Psoas muscle (tissue), 8 donors: ENCODE measurements around the gene VTN. TPM values are rescaled to one million over a fixed set of nuclear protein-coding genes. Genes with fewer than 3 reads are reported as not detected.

Source experiments
- ATAC-seq, 4 donors: fragments of 200-7000 bp; cut with Tn5 transposase; one replicate each; pipeline ENCODE4 v1.9.1; 2020; ENCODE audit warnings: moderate library complexity in 3 of 4, mild to moderate bottlenecking in 2 of 4
- DNase-seq, 2 donors: peaks; one replicate each; pipeline ENCODE4 v3.0.0-alpha.2; 2020
- H3K27ac ChIP-seq: fragments of 200-600 bp; one replicate; pipeline ENCODE4 v1.8.0; 2022
- H3K27me3 ChIP-seq, 3 donors: fragments of 200-600 bp in 1 of 3; one replicate each; pipeline versions ENCODE4 v1.6.1 to v1.8.0; 2013 to 2022; ENCODE audit warnings: low read length in 2 of 3, mild to moderate bottlenecking in 2 of 3, moderate library complexity in 1 of 3; ENCODE audit not compliant: insufficient read depth in 3 of 3
- H3K36me3 ChIP-seq, 2 donors: fragments of 200-600 bp in 1 of 2; one replicate each; pipeline versions ENCODE4 v1.6.1 to v1.8.0; 2013 to 2022; ENCODE audit warnings: low read depth in 1 of 2, mild to moderate bottlenecking in 1 of 2, moderate library complexity in 1 of 2; ENCODE audit not compliant: insufficient read depth in 1 of 2
- H3K4me1 ChIP-seq: fragments of 200-600 bp; one replicate; pipeline ENCODE4 v1.8.0; 2022
- H3K4me3 ChIP-seq: fragments of 200-600 bp; one replicate; pipeline ENCODE4 v1.8.0; 2022; ENCODE audit warnings: mild to moderate bottlenecking
- H3K9me3 ChIP-seq: fragments of 200-600 bp; one replicate; pipeline ENCODE4 v1.8.0; 2022
- CTCF ChIP-seq: fragments of 200-600 bp; IDR thresholded peaks from one replicate; pipeline ENCODE4 v1.8.0; 2022; ENCODE audit warnings: antibody characterized with exemption
- WGBS, 3 donors: extraction: QIAGEN DNeasy Blood & Tissue Kit; methylation state at CpG; one replicate each; pipeline versions ENCODE4 v1.1.6 to v1.1.7; 2013; 5-methylcytosine and 5-hydroxymethylcytosine counted together
- intact Hi-C, 2 donors: fragments of 100-400 bp; cut with DNase I; formaldehyde crosslinking; loops; one replicate each; pipeline versions ENCODE4 v1.11.0 to v1.14.2; 2022
- polyA plus RNA-seq, 3 donors: library from polyadenylated mRNA; stranded (reverse); fragments of 200-250 nt; gene quantifications; one replicate each; pipeline ENCODE4 v1.2.3, GENCODE V29; 2013
- total RNA-seq, 4 donors: library from RNA; stranded (reverse); fragmentation: NEBNext Ultra II Directional in 2 of 4; extraction: Animal tissue kit (Norgen Biotek cat#: 25700) in 2 of 4; gene quantifications; one replicate each; pipeline versions ENCODE4 v1.2.1 to v1.2.4, GENCODE V29; 2021 to 2023
- donor health status: healthy with polysubstance abuse.
- donor health status: DM: no; HTN: no; CAD: no; lungs with moderate emphysema.
- donor health status: Bipolar disorder and iron deficiency.
- donor health status: healthy.
- donor health status: DM: yes; HTN: yes; CAD: no.
- donor health status: DM: no; HTN: no; CAD: no.
- donor health status: DM: no; HTN: no; CAD: no.
- donor health status: DM: yes; HTN: yes; CAD: no.

The VTN gene
- total and polyA plus RNA-seq, 7 donors = 0.06 to 1.2 (median 0.18) TPM; not detected in 2

GRCh38 chr17:28346199-28346580 lies 23.9 kb downstream of the VTN start:
- no peak for TF ChIP-seq CTCF
- no peaks in the 10 kb centered on the region for H3K27me3 ChIP-seq
- peaks cover 18 to 100% of the 10 kb centered on the region in 2 donors for H3K36me3 ChIP-seq
- no peak for DNase-seq
- WGBS, 3 donors = 74 to 82% (median 77%) methylated on average over 2 of the region's 2 CpGs
- no peak overlapping the region for H3K27ac ChIP-seq
- no peaks in the 10 kb centered on the region for H3K9me3 ChIP-seq
- no peak overlapping the region for H3K4me3 ChIP-seq
- no peak for ATAC-seq
- intact Hi-C loops = loop anchor here in 1 of 2 donors (10.0 kb wide), 1 partner anchor 891 kb away; the partner anchor contains the start of gene KSR1
- H3K4me1 ChIP-seq = no peaks in the 10 kb centered on the region

- ATAC-seq (peak; percentile 37 to 79 (median 48)), DNase-seq (no peak)
- WGBS, 3 donors = 51 to 63% (median 51%) methylated on average over 13 of the region's 13 CpGs
- TF ChIP-seq CTCF = no peak
- H3K9me3 ChIP-seq = no peaks in the 10 kb centered on the region
- no peaks in the 10 kb centered on the region for H3K4me1 ChIP-seq
- H3K27ac ChIP-seq = peak overlapping the region; percentile 41
- H3K4me3 ChIP-seq = no peak overlapping the region
- intact Hi-C loops = loop anchor here in 1 of 2 donors (10.0 kb wide), 1 partner anchor 891 kb away; the partner anchor contains the start of gene KSR1
- no peaks in the 10 kb centered on the region for H3K27me3 ChIP-seq
- H3K36me3 ChIP-seq = peaks cover 15 to 100% of the 10 kb centered on the region in 2 donors
Observed at GRCh38 chr17:28345419-28346198, 24.5 kb downstream of the VTN start.

GRCh38 chr17:28344435-28344901 lies 25.6 kb downstream of the VTN start:
- DNase-seq = no peak
- Histone ChIP-seq H3K4me1 (no peaks in the 10 kb centered on the region), H3K9me3 (no peaks in the 10 kb centered on the region), H3K27me3 (no peaks in the 10 kb centered on the region), H3K36me3 (peaks cover 13 to 99% of the 10 kb centered on the region in 2 donors), H3K27ac (peak overlapping the region; percentile 41), H3K4me3 (no peak overlapping the region)
- no peak for TF ChIP-seq CTCF
- WGBS, 3 donors = 85 to 86% (median 85%) methylated on average over 19 of the region's 19 CpGs
- no peak for ATAC-seq
- intact Hi-C loops = loop anchor here in 1 of 2 donors (10.0 kb wide), 1 partner anchor 890 kb away; the partner anchor contains the start of gene KSR1

GRCh38 chr17:28344011-28344410 lies 26.1 kb downstream of the VTN start:
- Histone ChIP-seq H3K4me3 (no peak overlapping the region), H3K27me3 (no peaks in the 10 kb centered on the region), H3K4me1 (no peaks in the 10 kb centered on the region), H3K9me3 (no peaks in the 10 kb centered on the region), H3K27ac (peak overlapping the region; percentile 41), H3K36me3 (peaks cover 12 to 98% of the 10 kb centered on the region in 2 donors)
- intact Hi-C loops = loop anchor here in 1 of 2 donors (10.0 kb wide), 1 partner anchor 889 kb away; the partner anchor contains the start of gene KSR1
- 74 to 80% (median 78%) methylated on average over 9 of the region's 9 CpGs for WGBS, 3 donors
- DNase-seq (no peak), ATAC-seq (no peak)
- no peak for TF ChIP-seq CTCF
